ENCODE data around the gene SLC25A27. TPM values are rescaled to one million over a fixed set of nuclear protein-coding genes. Genes with fewer than 3 reads are reported as not detected.

SLC25A27 gene
- total and polyA plus RNA-seq, 2 of the 4 experiments (the other 2 are of a cell fraction) = 1.3 TPM; not detected in 1

GRCh38 chr6:46690141-46690755 lies 37.5 kb downstream of the SLC25A27 start:
- H3K14ac ChIP-seq (replicated peaks; ENCODE audit: low read depth, low read length) = no peak overlapping the region
- no peak overlapping the region for H3K9ac ChIP-seq (ENCODE audit: low read depth, low read length)
- no peak overlapping the region for H2AK5ac ChIP-seq (ENCODE audit: low read depth, low read length)
- H3K27ac ChIP-seq (ENCODE audit: insufficient read depth, low read length) = no peak overlapping the region
- no peak overlapping the region for H3K4ac ChIP-seq (ENCODE audit: low read depth, low read length)
- no peak overlapping the region for H4K8ac ChIP-seq (ENCODE audit: low read depth in 2 of 2, low read length in 2 of 2)
- no peaks in the 10 kb centered on the region for H3K27me3 ChIP-seq (ENCODE audit: control insufficient read depth, insufficient read depth, low read length)
- H2BK5ac ChIP-seq (ENCODE audit: low read depth, low read length, poor library complexity, severe bottlenecking) = no peak overlapping the region
- H3K9me1 ChIP-seq (ENCODE audit: insufficient read depth, low read length) = no peaks in the 10 kb centered on the region
- H3K4me1 ChIP-seq (ENCODE audit: control insufficient read depth, insufficient read depth, low read length) = no peaks in the 10 kb centered on the region
- in situ Hi-C loops (cut with MboI; ENCODE audit: low sequenced_read_pairs) (no loop called here), intact Hi-C loops (cut with micrococcal nuclease) (no loop called here), dilution Hi-C loops (cut with HindIII; ENCODE audit: low sequenced_read_pairs, unreplicated experiment) (no loop called here)
- H3K18ac ChIP-seq (ENCODE audit: low read depth, low read length) = no peak overlapping the region
- H3K9me3 ChIP-seq (ENCODE audit: control insufficient read depth, insufficient read depth, low read length) = no peaks in the 10 kb centered on the region
- no peaks in the 10 kb centered on the region for H4K20me1 ChIP-seq (ENCODE audit: insufficient read depth, low read length)
- no peak overlapping the region for H3K4me3 ChIP-seq (ENCODE audit: insufficient read depth, low read depth, low read length)
- no peak overlapping the region for H3K23ac ChIP-seq (ENCODE audit: low read depth, low read length)
- TF ChIP-seq CTCF (conservative IDR thresholded peaks at IDR 0.05; ENCODE audit: low read depth, low read length) (no peak), SMC3 (IDR thresholded peaks at IDR 0.05; ENCODE audit: low read depth, low read length) (no peak), MXI1 (IDR thresholded peaks at IDR 0.05; ENCODE audit: borderline replicate concordance, low read depth, low read length) (no peak), POLR2A (IDR thresholded peaks at IDR 0.05; ENCODE audit: low read depth, low read length) (no peak), CEBPB (IDR thresholded peaks at IDR 0.05; ENCODE audit: low read depth, low read length) (no peak), MAZ (IDR thresholded peaks at IDR 0.05; ENCODE audit: borderline replicate concordance, low read depth, low read length) (no peak), USF2 (IDR thresholded peaks at IDR 0.05; ENCODE audit: low read depth, low read length) (no peak), NFE2L2 (IDR thresholded peaks at IDR 0.05; ENCODE audit: low read depth, low read length) (no peak), RAD21 (IDR thresholded peaks at IDR 0.05; ENCODE audit: low read length) (no peak), RCOR1 (IDR thresholded peaks at IDR 0.05; ENCODE audit: insufficient replicate concordance, low read length) (no peak), RFX5 (IDR thresholded peaks at IDR 0.05; ENCODE audit: low read depth, low read length) (no peak), MAFK (IDR thresholded peaks at IDR 0.05; ENCODE audit: low read depth, low read length) (no peak), FOS (IDR thresholded peaks at IDR 0.05; ENCODE audit: low read depth, low read length) (no peak), ELK1 (IDR thresholded peaks at IDR 0.05; ENCODE audit: borderline replicate concordance, low read depth, low read length) (no peak), BHLHE40 (IDR thresholded peaks at IDR 0.05; ENCODE audit: low read depth, low read length) (no peak), CHD1 (IDR thresholded peaks at IDR 0.05; ENCODE audit: low read depth, low read length) (no peak)
- no peak overlapping the region for H4K91ac ChIP-seq (ENCODE audit: insufficient read depth, low read depth, low read length)
- H3K4me2 ChIP-seq (ENCODE audit: low read depth, low read length) = no peak overlapping the region
- no peak overlapping the region for H2AK9ac ChIP-seq (replicated peaks; ENCODE audit: low read depth, low read length, poor library complexity)
- H2BK120ac ChIP-seq (ENCODE audit: low read depth, low read length) = no peak overlapping the region
- no peak overlapping the region for H2AFZ ChIP-seq (replicated peaks; ENCODE audit: low read length, poor library complexity)
- ChIA-PET POLR2A (ENCODE audit: unreplicated experiment) (no interaction called here), CTCF (no interaction called here)
- no peak overlapping the region for H3K56ac ChIP-seq (ENCODE audit: extremely low read depth, insufficient read depth, low read length)
- no CpG with 5 or more reads among the region's 2 CpGs for WGBS, 2 experiments (ENCODE audit: extremely low coverage in 2 of 2, insufficient read length in 1 of 2)
- no peak overlapping the region for H2BK20ac ChIP-seq (ENCODE audit: low read depth, low read length)
- no peak overlapping the region for H2BK15ac ChIP-seq (ENCODE audit: low read depth, low read length)
- H3K36me3 ChIP-seq (ENCODE audit: control insufficient read depth, insufficient read depth, low read length) = no peaks in the 10 kb centered on the region
- ATAC-seq (ENCODE audit: low read depth) (no peak), DNase-seq (no peak)
- BruUV-seq (replicated peaks) = no TSS peak
- no peak overlapping the region for H4K5ac ChIP-seq (ENCODE audit: low read depth, low read length)
- no peaks in the 10 kb centered on the region for H3K79me1 ChIP-seq (ENCODE audit: low read depth in 1 of 2, low read length in 2 of 2)

All from IMR-90 (cell line).